Endothelial cell of umbilical vein (primary cell): Measurements from ENCODE around the gene EXOSC5.

Source experiments
- FOS ChIP-seq: IDR thresholded peaks from 2 replicates; pipeline ENCODE4 v1.6.1; 2011; ENCODE audit warnings: mild to moderate bottlenecking, low read length, moderate library complexity, borderline replicate concordance; ENCODE audit not compliant: insufficient read depth
- MYC ChIP-seq: IDR thresholded peaks from one replicate; pipeline ENCODE4 v1.6.1; 2011; ENCODE audit warnings: mild to moderate bottlenecking, low read depth, low read length
- POLR2A ChIP-seq: IDR thresholded peaks from 2 replicates; pipeline ENCODE4 v1.6.1; 2012; ENCODE audit warnings: low read depth, mild to moderate bottlenecking, control low read depth, low read length
- TF ChIP-seq, protein P1 (sequence below), 2 donors: IDR thresholded peaks; 1 replicate in 1 of 2; 2 replicates in 1 of 2; pipeline ENCODE4 v1.5.1; 2011; ENCODE audit warnings: low read length in 2 of 2, mild to moderate bottlenecking in 2 of 2, moderate library complexity in 2 of 2, control low read depth in 1 of 2, inconsistent platforms in 1 of 2, low read depth in 1 of 2; ENCODE audit not compliant: insufficient read depth in 1 of 2; ENCODE audit errors: extremely low read depth in 1 of 2

DNA sequence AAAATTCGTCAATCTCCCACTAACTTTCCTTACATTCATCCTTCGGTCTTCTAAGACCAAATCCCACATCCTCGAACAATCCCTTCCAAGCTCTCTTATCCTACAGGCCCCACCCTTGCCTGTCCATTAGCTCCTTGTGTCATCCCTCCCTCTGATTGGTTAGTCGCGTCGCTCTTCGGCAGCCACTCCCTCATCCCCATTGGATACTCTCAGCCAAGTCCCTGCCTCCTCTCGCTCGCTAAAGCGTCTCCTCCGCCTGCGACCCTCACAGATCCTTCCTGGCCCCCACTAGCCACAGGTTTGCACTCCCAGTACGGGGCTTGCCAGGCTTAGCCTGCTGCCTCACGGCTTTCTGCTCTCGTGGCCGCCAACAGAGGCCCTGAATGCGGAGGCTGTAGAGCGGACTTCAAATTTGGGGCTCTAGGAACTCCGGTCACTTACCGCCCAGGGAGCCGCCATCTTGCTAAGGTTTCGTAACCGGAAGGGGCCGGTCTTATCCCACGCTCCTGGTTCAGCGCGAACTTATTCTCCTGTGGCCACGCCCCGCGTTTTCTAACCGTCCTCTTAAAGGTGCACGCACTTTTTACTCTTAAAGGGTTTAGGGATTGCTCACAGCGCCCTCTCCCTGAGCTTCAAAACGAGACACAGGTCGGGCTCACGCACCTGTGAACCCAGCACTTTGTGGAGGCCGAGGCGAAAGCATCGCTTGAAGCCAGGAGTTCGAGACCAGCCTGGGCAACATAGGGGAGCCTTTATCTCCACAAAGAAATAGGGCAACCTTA, 42.5 kb upstream of the EXOSC5 start, which contains the start of gene DMAC2:
- TF ChIP-seq, protein P1, sequence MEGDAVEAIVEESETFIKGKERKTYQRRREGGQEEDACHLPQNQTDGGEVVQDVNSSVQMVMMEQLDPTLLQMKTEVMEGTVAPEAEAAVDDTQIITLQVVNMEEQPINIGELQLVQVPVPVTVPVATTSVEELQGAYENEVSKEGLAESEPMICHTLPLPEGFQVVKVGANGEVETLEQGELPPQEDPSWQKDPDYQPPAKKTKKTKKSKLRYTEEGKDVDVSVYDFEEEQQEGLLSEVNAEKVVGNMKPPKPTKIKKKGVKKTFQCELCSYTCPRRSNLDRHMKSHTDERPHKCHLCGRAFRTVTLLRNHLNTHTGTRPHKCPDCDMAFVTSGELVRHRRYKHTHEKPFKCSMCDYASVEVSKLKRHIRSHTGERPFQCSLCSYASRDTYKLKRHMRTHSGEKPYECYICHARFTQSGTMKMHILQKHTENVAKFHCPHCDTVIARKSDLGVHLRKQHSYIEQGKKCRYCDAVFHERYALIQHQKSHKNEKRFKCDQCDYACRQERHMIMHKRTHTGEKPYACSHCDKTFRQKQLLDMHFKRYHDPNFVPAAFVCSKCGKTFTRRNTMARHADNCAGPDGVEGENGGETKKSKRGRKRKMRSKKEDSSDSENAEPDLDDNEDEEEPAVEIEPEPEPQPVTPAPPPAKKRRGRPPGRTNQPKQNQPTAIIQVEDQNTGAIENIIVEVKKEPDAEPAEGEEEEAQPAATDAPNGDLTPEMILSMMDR (IDR thresholded peaks at IDR 0.05; ENCODE audit: extremely low read depth in 1 of 2, insufficient read depth in 1 of 2, low read depth in 1 of 2, low read length in 2 of 2): peak; percentile 37 to 52
- peak; percentile 79 for TF ChIP-seq POLR2A
- TF ChIP-seq FOS: no peak
- TF ChIP-seq MYC: no peak
